Activated CD8-positive, alpha-beta T cell treated with anti-CD3 and anti-CD28 coated beads, Interleukin-2, amount 10 ng/mL, durations not matched to agents 7 days and 5 days (primary cell): ENCODE data around the gene CHST8. TPM values are rescaled to one million over a fixed set of nuclear protein-coding genes. Genes with fewer than 3 reads are reported as not detected.

Experiments
- ATAC-seq: fragments of 150-1000 bp; cut with Tn5 transposase; one replicate; pipeline ENCODE4 v1.10.0; 2021; ENCODE audit warnings: moderate library complexity
- CTCF ChIA-PET: fragments of 350-600 bp; sonication (Branson Sonifier 250); formaldehyde crosslinking; loops from one replicate; lab custom pipeline; 2021; ENCODE audit warnings: antibody characterized with exemption; lab: Charles Lee
- POLR2A ChIA-PET: fragments of 350-600 bp; sonication (Branson Sonifier 250); formaldehyde crosslinking; loops from one replicate; lab custom pipeline; 2021; ENCODE audit warnings: antibody characterized with exemption; lab: Charles Lee
- DNase-seq: peaks from one replicate; pipeline ENCODE4 v3.0.0-alpha.2; 2020
- H3K27ac Mint-ChIP-seq: one replicate; pipeline ENCODE4 v1.8.0; 2021; ENCODE audit warnings: mild to moderate bottlenecking, mixed read lengths
- H3K27me3 Mint-ChIP-seq: one replicate; pipeline ENCODE4 v1.8.0; 2021; ENCODE audit warnings: low read depth, mixed read lengths
- H3K36me3 Mint-ChIP-seq: one replicate; pipeline ENCODE4 v1.8.0; 2021; ENCODE audit warnings: low read depth, mixed read lengths
- H3K4me1 Mint-ChIP-seq: one replicate; pipeline ENCODE4 v1.8.0; 2021; ENCODE audit warnings: low read depth, mixed read lengths
- H3K4me3 Mint-ChIP-seq: one replicate; pipeline ENCODE4 v1.8.0; 2021; ENCODE audit warnings: mild to moderate bottlenecking, mixed read lengths
- H3K9me3 Mint-ChIP-seq: one replicate; pipeline ENCODE4 v1.8.0; 2022; ENCODE audit warnings: mixed read lengths; ENCODE audit not compliant: insufficient read depth
- total RNA-seq, 2 experiments: library from RNA; stranded (reverse); gene quantifications; one replicate each; pipeline ENCODE4 v1.2.3, GENCODE V29; 2021

CHST8 gene
- total RNA-seq, 2 experiments from 2014 or later = not detected

DNA sequence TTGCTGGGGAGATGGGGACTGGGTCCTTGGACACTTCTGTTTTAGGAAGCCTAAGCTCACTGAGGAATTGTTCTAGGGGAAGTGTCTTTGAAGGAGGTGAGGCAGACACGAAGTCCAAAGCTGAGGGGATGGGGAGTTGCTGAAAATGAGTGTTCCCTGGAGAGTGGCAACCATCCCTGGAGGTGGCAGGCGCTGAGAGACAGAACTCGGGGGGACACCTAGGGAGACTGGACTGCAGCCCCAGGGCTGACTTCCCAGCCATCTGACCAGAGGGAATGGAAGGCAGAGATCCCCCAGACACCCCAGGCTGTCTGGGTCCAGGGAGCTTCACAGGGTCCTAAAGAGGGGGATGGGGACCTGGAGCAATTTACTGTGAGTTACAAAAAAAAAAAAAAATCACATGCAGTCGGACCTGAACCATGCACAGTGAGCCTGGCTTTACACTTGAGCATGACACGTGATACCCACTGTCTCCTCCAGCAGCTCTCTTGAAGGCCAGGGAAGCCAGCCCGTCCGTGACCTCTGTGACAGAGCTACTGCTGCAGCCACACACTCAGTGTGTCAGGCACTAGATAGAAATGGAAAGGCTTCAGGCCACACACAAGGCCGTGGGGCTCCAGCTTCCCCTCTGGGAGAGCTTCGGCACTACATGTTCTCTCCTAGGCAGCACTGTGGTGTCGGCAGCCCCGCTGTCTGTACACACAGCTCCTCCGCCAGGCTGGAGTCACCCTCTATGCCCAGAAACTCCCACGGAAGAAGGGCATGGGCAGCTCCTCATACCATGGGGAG is 97.8 kb downstream of the CHST8 start:
- H3K36me3 Mint-ChIP-seq = no peaks in the 10 kb centered on the region
- ChIA-PET CTCF (no interaction called here), POLR2A (no interaction called here)
- no peaks in the 10 kb centered on the region for H3K4me1 Mint-ChIP-seq
- no peak overlapping the region for H3K27ac Mint-ChIP-seq
- H3K9me3 Mint-ChIP-seq = no peaks in the 10 kb centered on the region
- H3K4me3 Mint-ChIP-seq = no peak overlapping the region
- H3K27me3 Mint-ChIP-seq = no peaks in the 10 kb centered on the region
- ATAC-seq (no peak), DNase-seq (no peak)

GRCh38 chr19:33720155-33720493 is 98.4 kb downstream of the CHST8 start:
- POLR2A ChIA-PET = no interaction called here
- H3K27ac Mint-ChIP-seq = no peak overlapping the region
- no peaks in the 10 kb centered on the region for H3K27me3 Mint-ChIP-seq
- H3K9me3 Mint-ChIP-seq = no peaks in the 10 kb centered on the region
- no peaks in the 10 kb centered on the region for H3K4me1 Mint-ChIP-seq
- no peak for ATAC-seq
- H3K4me3 Mint-ChIP-seq = no peak overlapping the region
- H3K36me3 Mint-ChIP-seq = no peaks in the 10 kb centered on the region
- CTCF ChIA-PET = no interaction called here
- DNase-seq = no peak

DNA sequence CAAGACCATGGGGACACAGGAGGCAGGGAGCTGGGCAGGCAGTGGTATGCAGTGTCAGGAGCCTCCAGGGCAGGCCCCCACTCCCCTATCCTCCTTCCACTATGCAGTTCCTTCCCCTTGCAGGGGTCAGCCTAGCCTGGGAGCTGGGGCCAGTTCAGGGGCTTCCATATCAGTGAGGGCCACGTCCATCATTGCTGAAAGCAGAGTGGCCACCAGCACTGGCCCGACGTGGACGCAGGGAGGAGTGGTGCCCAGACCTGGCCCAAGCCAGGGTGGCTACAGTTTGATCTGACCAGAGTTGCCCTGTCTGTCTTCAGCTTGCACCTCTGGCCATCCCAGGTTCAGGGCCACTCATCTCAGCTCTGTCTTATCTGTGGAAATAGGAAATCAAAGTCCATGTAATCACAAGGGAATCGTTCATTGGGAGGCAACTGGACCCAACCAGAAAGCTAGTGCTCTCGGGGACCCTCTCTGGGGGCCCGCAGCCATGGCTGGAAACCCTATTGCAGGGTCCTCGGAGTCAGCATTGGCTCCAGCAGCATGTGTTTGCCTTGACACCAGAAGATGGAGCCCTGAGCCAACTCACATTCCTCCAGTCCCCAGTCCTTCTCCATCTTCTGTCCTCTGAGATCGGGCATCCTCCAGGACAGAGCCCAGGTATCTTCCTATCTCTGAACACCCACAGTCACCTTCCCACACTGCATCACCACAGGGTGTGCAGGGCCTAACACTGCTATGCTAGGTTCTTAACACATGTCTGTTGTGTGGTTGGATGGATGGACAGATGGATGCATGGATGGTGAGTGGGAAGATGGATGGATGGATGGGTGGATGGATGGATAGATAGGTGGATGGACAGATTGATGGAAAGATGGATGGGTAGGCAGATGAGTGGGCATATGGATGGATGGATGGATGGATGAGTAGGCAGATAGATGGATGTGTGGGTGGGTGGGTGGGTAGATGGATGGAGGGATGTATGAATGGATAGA is 99.2 kb downstream of the CHST8 start:
- DNase-seq (no peak), ATAC-seq (no peak)
- no peaks in the 10 kb centered on the region for H3K9me3 Mint-ChIP-seq
- no peak overlapping the region for H3K27ac Mint-ChIP-seq
- H3K4me3 Mint-ChIP-seq = no peak overlapping the region
- CTCF ChIA-PET = no interaction called here
- no peaks in the 10 kb centered on the region for H3K36me3 Mint-ChIP-seq
- no peaks in the 10 kb centered on the region for H3K27me3 Mint-ChIP-seq
- no peaks in the 10 kb centered on the region for H3K4me1 Mint-ChIP-seq
- POLR2A ChIA-PET = no interaction called here

GRCh38 chr19:33721735-33722297 is 100.1 kb downstream of the CHST8 start:
- no peaks in the 10 kb centered on the region for H3K27me3 Mint-ChIP-seq
- no peak overlapping the region for H3K27ac Mint-ChIP-seq
- no peak overlapping the region for H3K4me3 Mint-ChIP-seq
- H3K36me3 Mint-ChIP-seq = no peaks in the 10 kb centered on the region
- H3K4me1 Mint-ChIP-seq = no peaks in the 10 kb centered on the region
- CTCF ChIA-PET = no interaction called here
- H3K9me3 Mint-ChIP-seq = no peaks in the 10 kb centered on the region
- POLR2A ChIA-PET = no interaction called here
- DNase-seq (no peak), ATAC-seq (no peak)

GRCh38 chr19:33722456-33723239 is 100.9 kb downstream of the CHST8 start:
- ChIA-PET POLR2A (no interaction called here), CTCF (no interaction called here)
- H3K4me1 Mint-ChIP-seq = no peaks in the 10 kb centered on the region
- H3K9me3 Mint-ChIP-seq = no peaks in the 10 kb centered on the region
- no peaks in the 10 kb centered on the region for H3K27me3 Mint-ChIP-seq
- DNase-seq (no peak), ATAC-seq (no peak)
- H3K4me3 Mint-ChIP-seq = no peak overlapping the region
- no peak overlapping the region for H3K27ac Mint-ChIP-seq
- no peaks in the 10 kb centered on the region for H3K36me3 Mint-ChIP-seq

GRCh38 chr19:33723512-33723911 is 101.8 kb downstream of the CHST8 start:
- DNase-seq = no peak
- H3K27ac Mint-ChIP-seq = no peak overlapping the region
- no peaks in the 10 kb centered on the region for H3K4me1 Mint-ChIP-seq
- H3K27me3 Mint-ChIP-seq = no peaks in the 10 kb centered on the region
- no peak overlapping the region for H3K4me3 Mint-ChIP-seq
- no peaks in the 10 kb centered on the region for H3K9me3 Mint-ChIP-seq
- ChIA-PET POLR2A (no interaction called here), CTCF (no interaction called here)
- ATAC-seq = no peak
- H3K36me3 Mint-ChIP-seq = no peaks in the 10 kb centered on the region

- H3K27ac Mint-ChIP-seq = no peak overlapping the region
- ChIA-PET POLR2A (no interaction called here), CTCF (no interaction called here)
- no peaks in the 10 kb centered on the region for H3K4me1 Mint-ChIP-seq
- no peak for DNase-seq
- H3K4me3 Mint-ChIP-seq = no peak overlapping the region
- no peaks in the 10 kb centered on the region for H3K9me3 Mint-ChIP-seq
- no peaks in the 10 kb centered on the region for H3K36me3 Mint-ChIP-seq
- no peak for ATAC-seq
- H3K27me3 Mint-ChIP-seq = no peaks in the 10 kb centered on the region
Observed at GRCh38 chr19:33724021-33724720, 102.4 kb downstream of the CHST8 start.

GRCh38 chr19:33724721-33725060 is 102.9 kb downstream of the CHST8 start:
- ChIA-PET POLR2A (no interaction called here), CTCF (no interaction called here)
- no peaks in the 10 kb centered on the region for H3K4me1 Mint-ChIP-seq
- no peak overlapping the region for H3K27ac Mint-ChIP-seq
- ATAC-seq (no peak), DNase-seq (no peak)
- H3K9me3 Mint-ChIP-seq = no peaks in the 10 kb centered on the region
- H3K27me3 Mint-ChIP-seq = no peaks in the 10 kb centered on the region
- H3K4me3 Mint-ChIP-seq = no peak overlapping the region
- H3K36me3 Mint-ChIP-seq = no peaks in the 10 kb centered on the region

GRCh38 chr19:33725567-33725966 is 103.8 kb downstream of the CHST8 start:
- no peaks in the 10 kb centered on the region for H3K9me3 Mint-ChIP-seq
- H3K27ac Mint-ChIP-seq = no peak overlapping the region
- ChIA-PET CTCF (no interaction called here), POLR2A (no interaction called here)
- H3K36me3 Mint-ChIP-seq = no peaks in the 10 kb centered on the region
- no peak for ATAC-seq
- no peak overlapping the region for H3K4me3 Mint-ChIP-seq
- no peaks in the 10 kb centered on the region for H3K4me1 Mint-ChIP-seq
- DNase-seq = no peak
- no peaks in the 10 kb centered on the region for H3K27me3 Mint-ChIP-seq

GRCh38 chr19:33726756-33727155 is 105.0 kb downstream of the CHST8 start:
- Mint-ChIP-seq H3K36me3 (no peaks in the 10 kb centered on the region), H3K4me3 (no peak overlapping the region), H3K4me1 (no peaks in the 10 kb centered on the region), H3K27ac (no peak overlapping the region), H3K9me3 (no peaks in the 10 kb centered on the region), H3K27me3 (no peaks in the 10 kb centered on the region)
- DNase-seq = no peak
- ChIA-PET POLR2A (no interaction called here), CTCF (no interaction called here)
- ATAC-seq = no peak

DNA sequence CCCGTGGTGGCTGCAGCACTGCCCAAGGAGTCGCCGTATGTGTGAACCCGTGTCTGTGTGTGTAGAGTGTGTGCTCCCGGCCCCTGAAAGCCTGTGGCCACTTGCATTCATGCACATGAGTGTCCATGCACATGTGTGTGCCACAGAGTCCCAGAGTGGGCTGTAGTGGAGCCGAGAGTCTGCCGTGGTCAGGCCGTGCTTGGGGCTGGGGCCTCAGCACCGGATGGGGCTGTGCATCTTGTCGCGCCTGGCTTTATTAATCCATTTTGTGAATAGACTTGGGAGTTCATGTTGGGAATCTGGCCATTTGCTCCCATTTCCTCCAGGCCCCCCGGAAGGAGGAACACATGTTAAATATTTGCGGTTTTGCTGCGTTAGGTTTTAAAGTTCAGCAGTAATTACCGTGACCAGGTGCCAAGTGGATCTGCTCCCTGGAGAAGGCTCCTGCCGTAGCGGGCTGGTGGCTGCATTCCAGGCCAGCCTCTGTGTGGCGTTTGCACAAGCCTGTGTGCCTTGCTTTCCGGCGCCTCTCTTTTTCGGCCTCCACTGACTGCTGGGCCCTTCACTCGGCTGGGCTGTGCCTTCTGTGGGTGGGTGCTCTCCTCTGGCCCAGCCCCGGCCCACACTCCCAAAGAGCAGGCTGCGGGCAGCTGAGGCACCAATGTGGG is 105.7 kb downstream of the CHST8 start:
- no peak overlapping the region for H3K4me3 Mint-ChIP-seq
- POLR2A ChIA-PET = no interaction called here
- no peaks in the 10 kb centered on the region for H3K27me3 Mint-ChIP-seq
- no peaks in the 10 kb centered on the region for H3K9me3 Mint-ChIP-seq
- CTCF ChIA-PET = no interaction called here
- no peaks in the 10 kb centered on the region for H3K4me1 Mint-ChIP-seq
- H3K36me3 Mint-ChIP-seq = no peaks in the 10 kb centered on the region
- ATAC-seq (no peak), DNase-seq (no peak)
- H3K27ac Mint-ChIP-seq = no peak overlapping the region
